GM12878 (cell line): ENCODE measurements around the gene TLDC2. TPM values are rescaled to one million over a fixed set of nuclear protein-coding genes. Genes with fewer than 3 reads are reported as not detected.

Experiments used
- ATAC-seq: fragments of 200-7000 bp; cut with Tn5 transposase; 3 replicates; pipeline ENCODE4 v1.9.1; 2020; ENCODE audit warnings: mild to moderate bottlenecking, moderate library complexity
- BruUV-seq: library from RNA; stranded (reverse); fragments of 400-500 nt; replicated peaks from 2 replicates; lab custom pipeline; 2021; lab: Mats Ljungman, UMichigan
- CTCF ChIA-PET: fragments of 300-600 bp; sonication (Branson Sonifier 250); formaldehyde crosslinking; extraction: SDS; loops from one replicate; lab custom pipeline; 2021; ENCODE audit warnings: inconsistent platforms; lab: Yijun Ruan, JAX
- POLR2A ChIA-PET: fragments of 350-600 bp; formaldehyde crosslinking; extraction: SDS; loops from one replicate; lab custom pipeline; 2021; ENCODE audit warnings: inconsistent platforms; lab: Charles Lee
- RAD21 ChIA-PET: fragments of 300-600 bp; sonication (Branson Sonifier 250); formaldehyde crosslinking; loops from one replicate; lab custom pipeline; 2023; ENCODE audit warnings: antibody characterized with exemption; ENCODE audit not compliant: unreplicated experiment; lab: Charles Lee
- SMC1A ChIA-PET: fragments of 300-600 bp; sonication (Branson Sonifier 250); formaldehyde crosslinking; loops from one replicate; lab custom pipeline; 2023; ENCODE audit not compliant: unreplicated experiment, uncharacterized antibody; lab: Charles Lee
- DNase-seq: peaks from one replicate; pipeline ENCODE4 v3.0.0-alpha.2; 2011; ENCODE audit warnings: low read depth, low spot score
- FAIRE-seq: peaks from 3 replicates; lab custom pipeline; 2011; peaks lifted over from hg19 to GRCh38; lab: Jason Lieb, UNC
- H2AFZ ChIP-seq: 2 replicates; pipeline ENCODE4 v1.6.0; 2011; ENCODE audit warnings: low read depth, low read length, control low read depth; ENCODE audit not compliant: control insufficient read depth
- H3K27ac ChIP-seq: 2 replicates; pipeline ENCODE4 v1.5.1; 2011; ENCODE audit warnings: control low read depth; ENCODE audit not compliant: control insufficient read depth, insufficient read depth
- H3K27me3 ChIP-seq, 2 experiments: replicated peaks in 1 of 2; 2 replicates each; pipeline versions ENCODE4 v1.6.0 to v1.6.1; 2011; ENCODE audit warnings: low read length in 1 of 2; ENCODE audit not compliant: control insufficient read depth in 2 of 2, insufficient read depth in 2 of 2
- H3K36me3 ChIP-seq, 2 experiments: 2 replicates each; pipeline ENCODE4 v1.5.1; 2011; ENCODE audit warnings: low read length in 1 of 2; ENCODE audit not compliant: control insufficient read depth in 2 of 2, insufficient read depth in 2 of 2
- H3K4me1 ChIP-seq: 2 replicates; pipeline ENCODE4 v1.6.1; 2011; ENCODE audit warnings: mild to moderate bottlenecking, low read length, moderate library complexity, mixed read lengths; ENCODE audit not compliant: control insufficient read depth, insufficient read depth
- H3K4me2 ChIP-seq: 2 replicates; pipeline ENCODE4 v1.6.0; 2011; ENCODE audit warnings: control low read depth; ENCODE audit not compliant: control insufficient read depth, insufficient read depth
- H3K4me3 ChIP-seq: fragments of 200-600 bp; sonication (generic); 2 replicates; pipeline ENCODE4 v1.5.1; 2016
- H3K79me2 ChIP-seq: 2 replicates; pipeline ENCODE4 v1.6.0; 2011; ENCODE audit warnings: low read length; ENCODE audit not compliant: control insufficient read depth, insufficient read depth
- H3K9ac ChIP-seq: 2 replicates; pipeline ENCODE4 v1.8.0; 2011; ENCODE audit warnings: low read length, control low read depth, mixed read lengths; ENCODE audit not compliant: control insufficient read depth, insufficient read depth
- H3K9me3 ChIP-seq: replicated peaks from 3 replicates; pipeline ENCODE4 v1.5.1; 2011; ENCODE audit warnings: mild to moderate bottlenecking, low read length; ENCODE audit not compliant: control insufficient read depth, insufficient read depth
- H4K20me1 ChIP-seq: 2 replicates; pipeline ENCODE4 v1.6.0; 2011; ENCODE audit not compliant: control insufficient read depth, insufficient read depth
- ATF7 ChIP-seq: fragments of 450-650 bp; IDR thresholded peaks from 2 replicates; pipeline ENCODE4 v1.6.1; 2016; ENCODE audit warnings: low read depth, mild to moderate bottlenecking
- BCL11A ChIP-seq: IDR thresholded peaks from 2 replicates; pipeline ENCODE4 v1.6.1; 2011; ENCODE audit warnings: low read depth, low read length
- BHLHE40 ChIP-seq, 2 experiments: fragments of 450-650 bp in 1 of 2; IDR thresholded peaks; 2 replicates each; pipeline ENCODE4 v1.6.1; 2011 to 2017; ENCODE audit warnings: low read depth in 2 of 2, borderline replicate concordance in 1 of 2, improper control_type of control experiment in 1 of 2, low read length in 1 of 2, mild to moderate bottlenecking in 1 of 2
- CBFB ChIP-seq: IDR thresholded peaks from 2 replicates; pipeline ENCODE4 v1.6.1; 2016; ENCODE audit warnings: antibody characterized with exemption, low read depth
- CBX5 ChIP-seq: sonication (generic); IDR thresholded peaks from 2 replicates; pipeline ENCODE4 v1.6.1; 2016; ENCODE audit warnings: low read depth, moderate library complexity, mild to moderate bottlenecking, inconsistent platforms
- HDAC2 ChIP-seq: fragments of 200-600 bp; sonication (generic); IDR thresholded peaks from 2 replicates; pipeline ENCODE4 v1.6.1; 2017
- IKZF2 ChIP-seq, 2 experiments: fragments of 450-650 bp; IDR thresholded peaks; 2 replicates each; pipeline ENCODE4 v1.6.1; 2017; ENCODE audit warnings: mild to moderate bottlenecking in 2 of 2, moderate library complexity in 2 of 2
- IRF4 ChIP-seq: IDR thresholded peaks from 2 replicates; pipeline ENCODE4 v1.6.1; 2011; ENCODE audit warnings: low read depth, low read length
- MAX ChIP-seq: IDR thresholded peaks from 2 replicates; pipeline ENCODE4 v1.6.1; 2012; ENCODE audit warnings: low read depth, low read length, improper control_type of control experiment
- MTA2 ChIP-seq: fragments of 450-650 bp; IDR thresholded peaks from 2 replicates; pipeline ENCODE4 v1.6.1; 2016; ENCODE audit warnings: low read depth, mild to moderate bottlenecking, moderate library complexity
- MYB ChIP-seq: fragments of 150-350 bp; IDR thresholded peaks from 2 replicates; pipeline ENCODE4 v1.6.1; 2014; ENCODE audit warnings: mild to moderate bottlenecking, low read depth, low read length, borderline replicate concordance
- PAX8 ChIP-seq: fragments of 450-650 bp; IDR thresholded peaks from 2 replicates; pipeline ENCODE4 v1.6.1; 2017; ENCODE audit warnings: mild to moderate bottlenecking, moderate library complexity
- PKNOX1 ChIP-seq: fragments of 450-650 bp; IDR thresholded peaks from 2 replicates; pipeline ENCODE4 v1.6.1; 2016; ENCODE audit warnings: mild to moderate bottlenecking
- POLR2AphosphoS5 ChIP-seq: IDR thresholded peaks from 2 replicates; pipeline ENCODE4 v1.6.1; 2011; ENCODE audit warnings: mild to moderate bottlenecking, low read length, inconsistent platforms
- RAD51 ChIP-seq: fragments of 450-650 bp; IDR thresholded peaks from 2 replicates; pipeline ENCODE4 v1.6.1; 2016; ENCODE audit warnings: moderate library complexity, mild to moderate bottlenecking, inconsistent platforms
- RFX5 ChIP-seq: IDR thresholded peaks from 2 replicates; pipeline ENCODE4 v1.6.1; 2011; ENCODE audit warnings: low read depth, low read length, improper control_type of control experiment
- SIX5 ChIP-seq: IDR thresholded peaks from 2 replicates; pipeline ENCODE4 v1.6.1; 2011; ENCODE audit warnings: mild to moderate bottlenecking, low read depth, low read length, moderate library complexity; ENCODE audit not compliant: severe bottlenecking
- SMC3 ChIP-seq: IDR thresholded peaks from 2 replicates; pipeline ENCODE4 v1.6.1; 2011; ENCODE audit warnings: low read length, improper control_type of control experiment, borderline replicate concordance
- SREBF2 ChIP-seq: IDR thresholded peaks from 2 replicates; pipeline ENCODE4 v1.6.1; 2012; ENCODE audit warnings: mild to moderate bottlenecking, low read length
- STAT3 ChIP-seq: IDR thresholded peaks from 2 replicates; pipeline ENCODE4 v1.6.1; 2011; ENCODE audit warnings: low read depth, low read length, improper control_type of control experiment
- TCF7 ChIP-seq: IDR thresholded peaks from 2 replicates; pipeline ENCODE4 v1.6.1; 2014; ENCODE audit warnings: antibody characterized with exemption, borderline replicate concordance
- USF2 ChIP-seq: IDR thresholded peaks from 2 replicates; pipeline ENCODE4 v1.6.1; 2011; ENCODE audit warnings: low read depth, low read length, improper control_type of control experiment, borderline replicate concordance
- ZNF384 ChIP-seq: IDR thresholded peaks from 2 replicates; pipeline ENCODE4 v1.6.1; 2012; ENCODE audit warnings: low read depth, mild to moderate bottlenecking, low read length, improper control_type of control experiment, borderline replicate concordance
- ZNF622 ChIP-seq: fragments of 450-650 bp; IDR thresholded peaks from 2 replicates; pipeline ENCODE4 v1.6.1; 2017; ENCODE audit warnings: mild to moderate bottlenecking, inconsistent platforms
- WGBS: methylation state at CpG from one replicate; pipeline ENCODE4 v1.1.6; 2016; ENCODE audit warnings: low lambda C conversion rate; ENCODE audit not compliant: insufficient replicate concordance, insufficient coverage; ENCODE audit errors: missing lambda C conversion rate; 5-methylcytosine and 5-hydroxymethylcytosine counted together
- in situ Hi-C: fragments of 300-500 bp; cut with MboI; formaldehyde crosslinking; loops from 9 replicates; pipeline ENCODE4 v1.14.3; 2018; ENCODE audit warnings: mixed read lengths
- intact Hi-C: fragments of 100-400 bp; cut with micrococcal nuclease; formaldehyde crosslinking; loops from one replicate; pipeline ENCODE4 v1.14.2; 2022; ENCODE audit not compliant: unreplicated experiment
- polyA plus RNA-seq, 11 experiments: library from polyadenylated mRNA; depleted of rRNA in 4 of 11; unstranded in 6 of 11; stranded (reverse) in 5 of 11; fragments of >200 nt; fragmentation: Nextera tagmentation in 4 of 11; fragmentation: Illumina TruSeq in 1 of 11; extraction: Ambion mirVana in 4 of 11; extraction: Trizol in 1 of 11; gene quantifications; 1 replicate in 1 of 11; 2 replicates in 10 of 11; pipeline versions ENCODE4 v1.2.1 to v1.2.3, GENCODE V29; 2011 to 2016; ENCODE audit warnings: inconsistent platforms in 2 of 11, missing spikeins in 2 of 11, low read depth in 1 of 11
- total RNA-seq, 4 experiments: library from RNA; depleted of rRNA in 3 of 4; stranded (reverse); fragments of >200 nt in 3 of 4; fragmentation: Illumina TruSeq in 1 of 4; extraction: Trizol in 1 of 4; gene quantifications; 2 replicates each; pipeline versions ENCODE4 v1.2.1 to v1.2.3, GENCODE V29; 2013 to 2021
- TF ChIP-seq, protein P1 (sequence below): IDR thresholded peaks from 2 replicates; pipeline ENCODE4 v1.6.1; 2012; ENCODE audit warnings: low read depth, low read length, improper control_type of control experiment

TLDC2 gene
- total and polyA plus RNA-seq, 10 of the 15 experiments (the other 5 are each of a cell fraction or from before 2014, with no cell fraction given) = 0.05 to 0.41 (median 0.21) TPM

- RAD21 ChIA-PET = interaction anchor here (1.2 to 3.9 kb wide), 12 partner anchors 10 to 309 kb away, joined by 3 to 73 read pairs (median 8); partner anchors contain the start of gene NDRG3
- H3K4me1 ChIP-seq = peaks cover 7% of the 10 kb centered on the region
- CTCF ChIA-PET = interaction anchor here (0.6 to 5.1 kb wide), 15 partner anchors 8 to 679 kb away, joined by 3 to 69 read pairs (median 5); partner anchors contain the start of gene TLDC2
- no peak overlapping the region for H3K27ac ChIP-seq
- SMC1A ChIA-PET = interaction anchor here (0.7 to 3.8 kb wide), 13 partner anchors 10 to 276 kb away, joined by 3 to 52 read pairs (median 5); partner anchors contain the start of gene RAB5IF
- no peak overlapping the region for H3K4me3 ChIP-seq
- H3K4me2 ChIP-seq = no peak overlapping the region
- no peaks in the 10 kb centered on the region for H3K9me3 ChIP-seq
- no peak overlapping the region for H3K9ac ChIP-seq
- POLR2A ChIA-PET = interaction anchor here (0.5 to 3.9 kb wide), 8 partner anchors 9 to 288 kb away, joined by 3 to 41 read pairs (median 10); no protein-coding TSS in a partner anchor
- DNase-seq = no peak
- no peak for FAIRE-seq
- no peaks in the 10 kb centered on the region for H3K79me2 ChIP-seq
- no peaks in the 10 kb centered on the region; a peak in 1 of 4 replicates for H3K27me3 ChIP-seq
- H3K36me3 ChIP-seq = no peaks in the 10 kb centered on the region
- no peak overlapping the region for H2AFZ ChIP-seq
- no peaks in the 10 kb centered on the region for H4K20me1 ChIP-seq
- BruUV-seq = no TSS peak
- 2% methylated on average over 4 of the region's 4 CpGs for WGBS
- ATAC-seq = peak; percentile 93
- in situ Hi-C loops = no loop called here
- intact Hi-C loops = no loop called here
- TF ChIP-seq ZNF622 = no peak
- TF ChIP-seq MYB = no peak
- peak; percentile 45; the same call in 1 of the 2 replicates for TF ChIP-seq ATF7
- no peak for TF ChIP-seq SMC3
- TF ChIP-seq BCL11A = peak; percentile 46; the same call in 1 of the 2 replicates
- TF ChIP-seq PAX8 = no peak
- no peak for TF ChIP-seq TCF7
- peak; percentile 36 to 56; a peak in 2 of 4 replicates for TF ChIP-seq IKZF2 (IDR thresholded peaks at IDR 0.05)
- TF ChIP-seq, protein P1, sequence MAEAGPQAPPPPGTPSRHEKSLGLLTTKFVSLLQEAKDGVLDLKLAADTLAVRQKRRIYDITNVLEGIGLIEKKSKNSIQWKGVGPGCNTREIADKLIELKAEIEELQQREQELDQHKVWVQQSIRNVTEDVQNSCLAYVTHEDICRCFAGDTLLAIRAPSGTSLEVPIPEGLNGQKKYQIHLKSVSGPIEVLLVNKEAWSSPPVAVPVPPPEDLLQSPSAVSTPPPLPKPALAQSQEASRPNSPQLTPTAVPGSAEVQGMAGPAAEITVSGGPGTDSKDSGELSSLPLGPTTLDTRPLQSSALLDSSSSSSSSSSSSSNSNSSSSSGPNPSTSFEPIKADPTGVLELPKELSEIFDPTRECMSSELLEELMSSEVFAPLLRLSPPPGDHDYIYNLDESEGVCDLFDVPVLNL = no peak
- no peak for TF ChIP-seq CBX5
- TF ChIP-seq IRF4 = no peak
- no peak for TF ChIP-seq POLR2AphosphoS5
- no peak for TF ChIP-seq RFX5
- no peak for TF ChIP-seq STAT3
- no peak for TF ChIP-seq USF2
- peak; percentile 93 for TF ChIP-seq PKNOX1
- TF ChIP-seq ZNF384 = no peak
- TF ChIP-seq SIX5 = no peak
- TF ChIP-seq SREBF2 = no peak
- TF ChIP-seq MAX = no peak
- no peak for TF ChIP-seq CBFB
- TF ChIP-seq BHLHE40 (IDR thresholded peaks at IDR 0.05; ENCODE audit: borderline replicate concordance in 1 of 2, low read depth in 2 of 2, low read length in 1 of 2) = peak in 1 of 2 experiments; percentile 51; a peak in 1 of 4 replicates
- TF ChIP-seq HDAC2 = no peak
- peak; percentile 37; the same call in 1 of the 2 replicates for TF ChIP-seq RAD51
- peak; percentile 86 for TF ChIP-seq MTA2
Observed at GRCh38 chr20:36881888-36882287, 6.0 kb downstream of the TLDC2 start.
